KMS-11 (cell line): ENCODE results near the gene HOXB2.

ENCODE experiments used
- H2AFZ ChIP-seq: fragments of 200-600 bp; sonication (generic); 2 replicates; pipeline ENCODE4 v1.6.1; 2016; ENCODE audit warnings: antibody characterized with exemption, mixed run types, low read depth
- H3K27ac ChIP-seq: fragments of 200-600 bp; sonication (generic); 2 replicates; pipeline ENCODE4 v1.6.1; 2016; ENCODE audit warnings: mild to moderate bottlenecking, mixed run types
- H3K27me3 ChIP-seq: fragments of 200-600 bp; sonication (generic); 2 replicates; pipeline ENCODE4 v1.6.1; 2017; ENCODE audit warnings: mild to moderate bottlenecking, low read depth, mixed run types, moderate library complexity; ENCODE audit not compliant: insufficient read depth
- H3K36me3 ChIP-seq: fragments of 200-600 bp; sonication (generic); 2 replicates; pipeline ENCODE4 v1.6.1; 2017; ENCODE audit warnings: mild to moderate bottlenecking, mixed run types; ENCODE audit not compliant: insufficient read depth
- H3K4me1 ChIP-seq: fragments of 200-600 bp; sonication (generic); 2 replicates; pipeline ENCODE4 v1.6.1; 2016; ENCODE audit warnings: mild to moderate bottlenecking, low read depth, mixed run types; ENCODE audit not compliant: poor library complexity, severe bottlenecking
- H3K4me2 ChIP-seq: fragments of 200-600 bp; sonication (generic); 2 replicates; pipeline ENCODE4 v1.7.0; 2016; ENCODE audit warnings: mild to moderate bottlenecking, mixed run types
- H3K4me3 ChIP-seq: fragments of 200-600 bp; sonication (generic); IDR thresholded peaks from 2 replicates; pipeline ENCODE4 v1.6.1; 2017; ENCODE audit warnings: low read depth, low read length, mixed read lengths; ENCODE audit not compliant: insufficient read depth
- H3K79me2 ChIP-seq: fragments of 200-600 bp; sonication (generic); 2 replicates; pipeline ENCODE4 v1.6.1; 2016; ENCODE audit warnings: low read depth, mixed run types; ENCODE audit not compliant: insufficient read depth
- H3K9ac ChIP-seq: fragments of 200-600 bp; sonication (generic); 2 replicates; pipeline ENCODE4 v1.6.1; 2016; ENCODE audit warnings: mild to moderate bottlenecking, mixed run types
- H4K20me1 ChIP-seq: fragments of 200-600 bp; sonication (generic); 2 replicates; pipeline ENCODE4 v1.6.1; 2016; ENCODE audit warnings: mild to moderate bottlenecking, mixed run types; ENCODE audit not compliant: insufficient read depth
- CTCF ChIP-seq: fragments of 200-600 bp; sonication (generic); conservative IDR thresholded peaks from 2 replicates; pipeline ENCODE4 v1.6.1; 2017; ENCODE audit warnings: low read depth, mild to moderate bottlenecking, antibody characterized with exemption, low read length, moderate library complexity, mixed read lengths

Gene HOXB2

GRCh38 chr17:48592057-48592514 lies 47.2 kb upstream of the HOXB2 start:
- Histone ChIP-seq H3K4me1 (peaks cover 5% of the 10 kb centered on the region), H3K79me2 (no peaks in the 10 kb centered on the region), H3K4me3 (no peak overlapping the region), H3K27me3 (peaks cover 7% of the 10 kb centered on the region), H4K20me1 (no peaks in the 10 kb centered on the region), H2AFZ (no peak overlapping the region), H3K36me3 (no peaks in the 10 kb centered on the region), H3K4me2 (no peak overlapping the region), H3K27ac (no peak overlapping the region), H3K9ac (no peak overlapping the region)
- no peak for TF ChIP-seq CTCF

DNA sequence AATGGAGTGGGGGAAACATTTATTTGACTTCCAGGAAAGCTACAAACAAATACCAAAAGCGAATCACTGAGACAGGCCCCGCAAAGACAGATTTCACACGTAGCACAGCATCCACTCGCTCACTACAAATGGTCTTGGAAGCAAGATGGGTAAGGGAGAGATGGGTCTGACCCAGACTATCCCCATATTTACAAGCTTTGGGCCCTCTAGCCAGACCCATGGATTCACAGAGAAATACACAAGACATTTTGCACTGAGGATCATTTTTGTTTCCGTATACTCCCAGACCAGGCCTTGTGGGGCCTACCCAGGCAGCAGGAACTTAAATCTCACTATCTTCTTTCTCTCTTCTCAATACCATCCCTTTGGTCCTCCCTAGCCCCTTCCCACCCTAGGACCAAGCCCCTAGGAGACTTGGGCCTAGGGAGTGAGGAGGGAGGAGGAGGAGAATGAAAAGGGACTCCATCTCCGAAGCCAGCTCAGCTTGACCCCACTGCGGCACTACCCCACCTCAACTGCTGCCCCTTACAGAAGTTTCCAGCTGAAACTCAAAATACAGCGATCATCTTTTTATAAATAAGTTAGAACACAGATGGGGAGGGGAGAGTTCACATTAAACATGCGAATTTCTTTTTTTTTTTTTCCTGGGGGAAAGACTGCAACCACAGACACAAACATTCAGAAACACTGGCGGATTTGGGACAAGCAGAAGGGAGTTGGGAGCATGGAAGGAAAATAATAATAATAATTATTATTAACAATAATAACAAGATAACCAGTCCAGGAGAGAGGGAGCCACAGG lies 46.5 kb upstream of the HOXB2 start:
- Histone ChIP-seq H2AFZ (no peak overlapping the region), H3K4me2 (no peak overlapping the region), H3K9ac (no peak overlapping the region), H3K27ac (no peak overlapping the region), H3K27me3 (peaks cover 6% of the 10 kb centered on the region), H3K36me3 (no peaks in the 10 kb centered on the region), H3K4me3 (no peak overlapping the region), H3K79me2 (no peaks in the 10 kb centered on the region), H3K4me1 (peaks cover 5% of the 10 kb centered on the region), H4K20me1 (no peaks in the 10 kb centered on the region)
- no peak for TF ChIP-seq CTCF

DNA sequence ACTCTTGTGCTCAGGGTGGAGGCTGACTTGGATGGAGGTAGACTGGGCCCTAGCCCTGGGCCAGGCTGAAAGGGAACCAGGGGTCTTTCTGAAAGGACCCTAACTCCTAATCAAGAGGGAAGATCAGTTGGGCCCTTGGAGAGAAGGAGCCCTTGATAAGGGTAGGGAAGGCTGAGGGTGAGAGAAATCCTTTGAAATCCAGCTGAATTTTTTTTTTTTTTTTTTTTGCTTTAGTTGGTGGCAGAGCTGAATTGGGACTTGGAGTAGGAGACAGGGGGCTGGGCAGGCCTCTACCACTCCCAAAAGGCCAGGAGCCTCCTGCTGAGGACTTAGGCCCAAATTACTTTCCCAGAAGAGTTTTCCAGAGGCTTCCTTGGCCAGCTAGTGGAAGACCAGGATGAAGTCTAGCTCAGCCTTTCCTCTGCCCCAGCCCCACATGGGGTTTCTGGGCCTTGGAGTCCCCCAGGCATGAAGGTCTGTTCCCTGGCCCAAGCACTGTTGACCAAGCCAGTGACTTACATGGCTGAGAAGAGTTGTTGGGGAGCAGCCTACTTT lies 45.8 kb upstream of the HOXB2 start:
- Histone ChIP-seq H3K9ac (no peak overlapping the region), H3K4me2 (no peak overlapping the region), H4K20me1 (no peaks in the 10 kb centered on the region), H3K36me3 (no peaks in the 10 kb centered on the region), H3K79me2 (no peaks in the 10 kb centered on the region), H3K27me3 (peaks cover 6% of the 10 kb centered on the region), H2AFZ (no peak overlapping the region), H3K4me3 (no peak overlapping the region), H3K4me1 (peaks cover 5% of the 10 kb centered on the region), H3K27ac (no peak overlapping the region)
- TF ChIP-seq CTCF: no peak

GRCh38 chr17:48589831-48590606 lies 45.1 kb upstream of the HOXB2 start, which contains the start of gene HOXB3:
HOXB3 (minus strand) TSS chr17:48590241; CDS start chr17:48552474, 37,767 bp downstream.
- Histone ChIP-seq H3K27ac (no peak within 1 kb of the TSS), H3K27me3 (peaks cover 6% of the 10 kb centered on the region), H4K20me1 (no peaks in the 10 kb centered on the region), H3K4me1 (peaks cover 5% of the 10 kb centered on the region), H3K36me3 (no peaks in the 10 kb centered on the region), H2AFZ (no peak within 1 kb of the TSS), H3K79me2 (no peaks in the 10 kb centered on the region), H3K4me2 (no peak within 1 kb of the TSS), H3K9ac (no peak within 1 kb of the TSS), H3K4me3 (no peak within 1 kb of the TSS)
- TF ChIP-seq CTCF: no peak
